OCI-M2 (cell line): ENCODE data around the gene IMPACT.

Experiments used
- DNase-seq: peaks from one replicate; lab custom pipeline; 2025; ENCODE audit not compliant: unreplicated experiment; lab: John Stamatoyannopoulos, UW

The IMPACT gene

GRCh38 chr18:24420551-24420950 lies 5.9 kb upstream of the IMPACT start:
- DNase-seq, result no peak

GRCh38 chr18:24421831-24422230 lies 4.6 kb upstream of the IMPACT start:
- no peak for DNase-seq

DNA sequence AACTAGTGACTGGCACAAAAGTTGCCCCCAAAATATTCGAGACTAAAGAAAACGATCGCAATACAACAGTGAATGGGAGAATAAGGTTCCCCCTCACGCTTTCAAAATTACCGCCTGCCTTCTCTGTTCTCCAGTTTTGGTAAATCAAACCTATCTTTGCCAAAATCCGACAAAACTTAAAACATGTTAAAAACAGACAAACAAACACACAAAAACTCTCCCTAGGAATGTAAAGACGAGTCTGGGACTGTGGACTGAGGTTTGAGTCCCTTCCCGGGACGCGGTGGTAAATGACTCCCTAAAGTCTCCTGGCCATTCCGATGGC lies 435 bp upstream of the IMPACT start:
- no peak for DNase-seq

DNA sequence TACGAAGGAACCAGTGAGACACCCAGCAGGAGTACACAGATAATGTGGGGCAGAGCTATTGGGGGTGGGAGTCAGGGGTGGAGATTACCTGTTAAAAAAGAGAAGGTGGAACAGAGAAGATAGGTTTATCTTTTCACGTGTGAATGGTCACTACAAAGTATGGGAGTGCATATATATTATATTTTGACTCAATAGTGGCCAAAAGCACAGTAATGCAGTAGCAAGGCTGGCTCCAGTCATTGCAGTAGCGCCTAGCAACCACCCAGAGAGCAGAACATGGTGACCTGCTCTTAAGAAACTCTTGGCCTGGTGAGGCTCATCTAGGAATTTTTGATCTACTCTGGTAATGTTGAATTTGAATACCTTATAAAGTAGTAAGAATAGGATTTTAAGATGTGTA lies 1.0 kb downstream of the IMPACT start:
- DNase-seq, result no peak

- no peak for DNase-seq
Measured at GRCh38 chr18:24428709-24429108, 2.2 kb downstream of the IMPACT start.

DNA sequence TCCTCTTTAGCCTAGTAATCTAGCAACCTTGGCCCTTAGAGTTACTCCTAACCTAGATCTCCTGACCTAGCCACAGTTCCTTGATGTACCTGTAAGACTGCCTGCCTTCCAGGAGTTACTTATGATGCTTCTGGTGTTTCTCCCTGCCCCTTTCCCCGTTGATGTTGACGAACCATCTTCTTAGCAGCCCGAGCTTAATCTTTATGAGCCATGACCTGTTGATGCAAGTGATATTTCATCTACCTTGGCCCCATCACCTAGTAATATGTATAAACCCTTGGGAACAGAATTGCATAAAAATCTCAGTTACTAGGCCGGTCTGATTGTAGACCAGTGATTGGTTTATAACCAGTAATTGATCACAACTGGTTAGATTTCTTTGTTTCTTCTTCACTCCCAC lies 2.7 kb downstream of the IMPACT start:
- no peak for DNase-seq

- no peak for DNase-seq
Measured at GRCh38 chr18:24432618-24433017, 6.1 kb downstream of the IMPACT start.

- no peak for DNase-seq
Measured at GRCh38 chr18:24436939-24437338, 10.5 kb downstream of the IMPACT start.

- DNase-seq, result no peak
Measured at GRCh38 chr18:24443870-24444269, 17.4 kb downstream of the IMPACT start.

DNA sequence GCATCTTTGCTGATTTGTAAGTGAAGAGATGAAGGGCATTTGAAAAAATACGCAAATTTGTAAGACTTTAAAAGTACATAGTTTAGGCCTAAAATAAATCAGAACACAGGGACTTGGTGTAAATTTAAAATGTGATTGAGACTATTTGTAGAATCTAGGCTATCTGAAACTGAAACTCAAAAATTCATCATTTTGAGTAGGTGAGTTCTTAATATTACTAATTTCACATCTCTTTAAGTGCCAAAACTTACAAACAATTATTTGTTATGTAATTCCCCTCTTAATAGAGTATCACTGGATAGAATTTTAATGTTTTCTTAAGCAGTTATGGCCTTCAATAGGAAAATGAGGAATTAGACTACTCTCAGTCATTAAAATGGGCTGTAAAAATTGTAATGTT lies 20.0 kb downstream of the IMPACT start:
- no peak for DNase-seq

GRCh38 chr18:24446953-24447538 lies 20.6 kb downstream of the IMPACT start:
- DNase-seq, result no peak

DNA sequence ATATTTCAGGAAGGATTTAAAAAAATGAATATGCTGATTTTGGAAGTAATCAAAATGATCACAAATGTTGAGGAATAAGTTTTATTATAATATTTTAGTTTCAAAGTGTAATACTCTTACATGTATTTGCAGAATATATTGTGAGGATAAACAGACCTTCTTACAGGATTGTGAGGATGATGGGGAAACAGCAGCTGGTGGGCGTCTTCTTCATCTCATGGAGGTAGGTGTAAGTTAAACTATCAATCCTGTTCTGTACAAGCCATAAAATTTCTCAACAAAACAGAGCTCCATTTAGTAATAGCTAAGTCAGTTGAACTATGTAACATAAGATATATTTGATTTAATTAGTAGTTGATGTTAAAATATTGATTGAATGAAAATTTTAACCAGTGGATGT lies 21.5 kb downstream of the IMPACT start:
- no peak for DNase-seq

- no peak for DNase-seq
Measured at GRCh38 chr18:24456549-24456948, 30.1 kb downstream of the IMPACT start.

- DNase-seq, result no peak
Measured at GRCh38 chr18:24459772-24460171, 33.3 kb downstream of the IMPACT start.

DNA sequence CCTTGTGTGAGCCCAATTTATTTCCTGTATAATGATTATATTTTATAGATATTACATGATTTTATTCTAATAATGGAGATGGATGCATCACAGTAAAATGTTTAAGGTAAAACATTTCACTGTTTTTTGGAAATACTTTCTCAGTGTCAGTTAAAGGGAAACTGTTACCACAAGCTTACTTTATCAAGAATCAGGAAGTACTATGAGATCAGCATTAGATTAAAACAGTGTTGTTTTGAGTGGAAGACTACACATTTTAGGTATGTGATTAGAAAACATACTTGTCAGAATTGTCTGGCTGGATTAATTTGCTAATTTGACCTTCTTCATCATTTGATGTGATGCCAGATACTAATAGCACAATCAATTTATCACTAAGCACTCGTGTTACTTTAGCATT lies 33.9 kb downstream of the IMPACT start, which contains the start of gene HRH4:
TSS of gene HRH4 (plus strand) at position 250 of the 400 bp plus-strand sequence. CDS start at position 342, 92 bp downstream.
- DNase-seq, result no peak

GRCh38 chr18:24461996-24462395 lies 35.5 kb downstream of the IMPACT start:
- DNase-seq, result no peak

DNA sequence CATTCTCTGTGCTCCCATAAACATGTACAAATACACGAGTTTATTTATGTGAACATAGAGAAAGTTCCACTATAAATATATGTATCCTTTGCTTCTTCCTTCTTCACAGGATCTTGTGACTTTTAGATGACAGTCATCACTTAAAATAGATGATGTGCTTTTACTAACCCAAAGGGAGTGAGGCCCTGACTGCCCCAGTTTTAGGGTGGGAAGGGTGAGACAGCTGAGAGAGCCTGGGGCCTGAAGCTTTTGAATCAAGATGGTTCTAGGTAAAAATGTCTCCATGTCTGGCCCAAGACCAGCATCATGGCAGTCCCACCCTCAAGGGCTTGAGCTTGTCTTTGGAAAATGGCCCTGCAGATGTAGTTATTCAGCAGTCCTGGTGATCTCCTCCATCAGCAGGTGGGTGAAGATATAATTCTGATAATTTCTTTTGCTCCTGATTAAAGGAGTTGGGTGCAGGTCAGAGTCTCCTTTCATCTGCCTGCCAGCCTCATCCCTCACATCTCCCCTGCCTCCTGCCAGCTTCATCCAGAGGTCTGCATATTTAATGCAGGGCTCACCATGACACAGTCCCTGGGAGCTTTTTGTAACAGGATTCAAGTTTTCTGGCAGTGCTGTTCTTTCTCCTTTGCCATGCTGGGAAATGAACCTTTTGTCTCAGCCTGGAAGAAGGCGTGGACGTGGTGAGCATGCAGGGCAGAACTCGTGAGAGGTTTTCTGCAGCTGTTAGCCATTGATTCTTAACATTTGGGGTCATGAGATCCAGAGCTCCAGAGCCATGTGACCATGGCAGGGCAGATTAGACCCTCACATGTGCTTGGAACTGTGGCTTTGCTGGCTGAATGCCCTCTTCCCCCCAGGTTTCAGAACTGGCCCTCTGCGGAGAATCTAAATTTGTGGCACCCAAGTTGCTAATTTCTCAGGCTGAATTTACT lies 36.6 kb downstream of the IMPACT start:
- no peak for DNase-seq

DNA sequence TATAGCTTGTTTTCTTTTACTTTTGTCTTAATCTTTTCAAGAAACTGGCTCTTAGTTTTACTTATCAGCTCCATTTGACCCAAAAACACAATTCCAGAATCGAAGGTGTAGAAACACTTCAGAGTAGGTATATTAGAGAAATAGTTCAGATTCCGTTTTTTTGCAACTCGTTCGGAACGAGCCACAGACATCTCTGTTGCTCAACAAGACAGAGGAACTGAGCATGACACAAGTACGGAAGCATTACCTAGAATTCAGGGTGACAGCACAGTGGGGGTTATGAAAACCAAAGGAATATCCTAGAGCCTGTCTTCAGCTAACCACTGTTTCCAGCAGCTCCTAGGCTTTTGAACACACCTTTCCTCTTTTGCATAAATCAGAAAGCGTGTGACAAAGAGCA lies 39.0 kb downstream of the IMPACT start:
- DNase-seq, result no peak

DNA sequence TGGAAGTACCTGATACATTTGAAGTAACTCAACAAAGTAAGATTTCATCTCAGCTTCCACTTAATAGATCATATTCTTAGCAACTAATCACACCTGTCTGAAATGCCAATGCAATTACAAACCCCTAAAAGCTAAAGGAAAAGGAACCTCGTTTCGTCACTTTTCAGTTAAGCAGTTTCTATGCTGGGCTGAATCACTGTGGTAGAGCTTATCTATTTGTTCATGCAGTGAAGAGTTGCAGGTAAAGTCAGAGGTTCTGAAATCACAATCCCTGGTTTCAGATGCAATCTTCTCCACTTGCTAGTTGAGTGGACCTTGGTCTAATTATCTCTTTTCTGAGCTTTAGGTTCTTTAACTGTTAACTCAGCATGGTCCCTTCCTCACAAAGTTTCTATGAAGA lies 40.3 kb downstream of the IMPACT start:
- no peak for DNase-seq

DNA sequence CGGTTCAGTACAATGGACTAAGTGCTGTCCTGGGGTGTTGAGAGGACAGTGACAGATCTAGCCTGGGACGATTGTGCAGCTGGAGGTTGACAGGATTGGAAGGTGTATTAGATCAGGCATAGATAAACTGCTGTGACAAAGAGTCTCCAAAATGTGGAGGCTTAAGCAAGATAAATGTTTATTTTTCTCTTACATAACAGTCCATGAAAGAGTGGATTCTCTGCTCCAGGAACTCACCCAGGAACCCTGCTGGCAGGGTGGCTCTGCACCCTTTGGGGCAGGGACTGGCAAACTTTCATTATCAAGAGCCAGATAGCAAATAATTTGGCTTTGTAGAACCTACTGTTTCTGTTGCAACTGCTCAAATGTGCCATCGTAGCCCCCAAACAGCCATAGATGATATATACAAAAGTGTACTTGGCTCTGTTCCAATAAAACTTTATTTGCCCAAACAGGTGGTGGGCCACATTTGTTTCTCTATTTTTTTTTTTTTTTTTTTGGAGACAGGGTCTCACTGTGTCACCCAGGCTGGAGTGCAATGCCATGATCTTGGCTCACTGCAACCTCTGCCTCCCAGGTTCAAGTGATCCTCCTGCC lies 43.6 kb downstream of the IMPACT start:
- DNase-seq, result no peak

GRCh38 chr18:24470805-24471204 lies 44.3 kb downstream of the IMPACT start:
- DNase-seq, result no peak

GRCh38 chr18:24472591-24472990 lies 46.1 kb downstream of the IMPACT start:
- no peak for DNase-seq
